Measurements from ENCODE around the gene SLC1A2. TPM values are rescaled to one million over a fixed set of nuclear protein-coding genes. Genes with fewer than 3 reads are reported as not detected.

SLC1A2 gene
- total and polyA plus RNA-seq, 2 of the 4 experiments (the other 2 are of a cell fraction), result 0.15 to 0.54 TPM

DNA sequence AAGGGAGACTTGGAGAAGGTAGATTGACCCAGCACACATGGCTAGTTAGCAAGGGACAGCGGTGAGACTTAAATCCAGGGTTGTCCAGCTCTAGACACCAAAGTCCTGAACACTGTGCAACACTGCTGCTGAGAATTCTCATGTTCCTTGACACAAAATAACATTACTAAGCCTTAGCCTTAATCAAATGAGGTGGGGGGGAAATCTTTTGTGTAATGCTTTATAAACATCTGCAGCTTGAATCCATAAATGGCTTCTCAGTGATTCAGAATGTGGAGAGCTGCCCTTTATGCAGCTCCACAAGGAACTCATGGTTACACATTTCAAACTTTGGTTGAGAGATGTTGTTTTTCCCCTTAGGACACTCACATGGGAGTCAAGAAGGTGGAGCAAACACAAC is 200.4 kb downstream of the SLC1A2 start:
- TF ChIP-seq, protein P1, sequence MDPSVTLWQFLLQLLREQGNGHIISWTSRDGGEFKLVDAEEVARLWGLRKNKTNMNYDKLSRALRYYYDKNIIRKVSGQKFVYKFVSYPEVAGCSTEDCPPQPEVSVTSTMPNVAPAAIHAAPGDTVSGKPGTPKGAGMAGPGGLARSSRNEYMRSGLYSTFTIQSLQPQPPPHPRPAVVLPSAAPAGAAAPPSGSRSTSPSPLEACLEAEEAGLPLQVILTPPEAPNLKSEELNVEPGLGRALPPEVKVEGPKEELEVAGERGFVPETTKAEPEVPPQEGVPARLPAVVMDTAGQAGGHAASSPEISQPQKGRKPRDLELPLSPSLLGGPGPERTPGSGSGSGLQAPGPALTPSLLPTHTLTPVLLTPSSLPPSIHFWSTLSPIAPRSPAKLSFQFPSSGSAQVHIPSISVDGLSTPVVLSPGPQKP (IDR thresholded peaks at IDR 0.05; ENCODE audit: borderline replicate concordance, low read depth, low read length), result no peak
- TF ChIP-seq RCOR1 (IDR thresholded peaks at IDR 0.05; ENCODE audit: insufficient replicate concordance, low read length), result no peak
- no peak for TF ChIP-seq RAD21 (IDR thresholded peaks at IDR 0.05; ENCODE audit: low read length)
- 0 out of 2 replicates have a peak, but pooled peaks have one; percentile 12 for TF ChIP-seq FOS (IDR thresholded peaks at IDR 0.05; ENCODE audit: low read depth, low read length)
- H3K27ac ChIP-seq (ENCODE audit: insufficient read depth, low read length), result peak overlapping the region; percentile 80
- POLR2A ChIA-PET (ENCODE audit: unreplicated experiment), result no interaction called here
- dilution Hi-C loops (cut with HindIII; ENCODE audit: low sequenced_read_pairs, unreplicated experiment) (no loop called here), in situ Hi-C loops (cut with MboI; ENCODE audit: low sequenced_read_pairs) (no loop called here), intact Hi-C loops (cut with micrococcal nuclease) (loop anchor here (2.0 to 5.0 kb wide), 2 partner anchors 77 to 174 kb away; no protein-coding TSS in a partner anchor)
- H2AK9ac ChIP-seq (replicated peaks; ENCODE audit: low read depth, low read length, poor library complexity), result no peak overlapping the region
- peak overlapping the region; percentile 53 for H4K5ac ChIP-seq (ENCODE audit: low read depth, low read length)
- peak overlapping the region; percentile 63 for H2BK5ac ChIP-seq (ENCODE audit: low read depth, low read length, poor library complexity, severe bottlenecking)
- peak overlapping the region; percentile 19 to 67 for H4K8ac ChIP-seq (ENCODE audit: low read depth in 2 of 2, low read length in 2 of 2)
- no peaks in the 10 kb centered on the region for H3K9me3 ChIP-seq (ENCODE audit: control insufficient read depth, insufficient read depth, low read length)
- H3K4ac ChIP-seq (ENCODE audit: low read depth, low read length), result peak overlapping the region; percentile 51
- H2BK15ac ChIP-seq (ENCODE audit: low read depth, low read length), result peak overlapping the region; percentile 31; the same call in 1 of the 3 replicates
- H3K4me3 ChIP-seq (ENCODE audit: insufficient read depth, low read depth, low read length), result no peak overlapping the region
- H3K4me2 ChIP-seq (ENCODE audit: low read depth, low read length), result peak overlapping the region; percentile 11; the same call in 1 of the 2 replicates
- H4K91ac ChIP-seq (ENCODE audit: insufficient read depth, low read depth, low read length), result peak overlapping the region; percentile 58
- ATAC-seq (ENCODE audit: low read depth) (peak; percentile 25), DNase-seq (peak; percentile 87)
- peaks cover 16% of the 10 kb centered on the region for H3K9me1 ChIP-seq (ENCODE audit: insufficient read depth, low read length)
- peak overlapping the region; percentile 51; the same call in 1 of the 2 replicates for H2BK120ac ChIP-seq (ENCODE audit: low read depth, low read length)
- peaks cover 3% of the 10 kb centered on the region; the same call in 1 of the 2 replicates for H4K20me1 ChIP-seq (ENCODE audit: insufficient read depth, low read length)
- H3K14ac ChIP-seq (replicated peaks; ENCODE audit: low read depth, low read length), result 0 out of 2 replicates have a peak overlapping the region, but pooled peaks have one; percentile 14
- H3K18ac ChIP-seq (ENCODE audit: low read depth, low read length), result peak overlapping the region; percentile 79
- peak overlapping the region; percentile 2; the same call in 1 of the 2 replicates for H3K23ac ChIP-seq (ENCODE audit: low read depth, low read length)
- H3K79me1 ChIP-seq (ENCODE audit: low read depth in 1 of 2, low read length in 2 of 2), result peaks cover 39 to 81% of the 10 kb centered on the region in 2 experiments
- no peak overlapping the region for H3K9ac ChIP-seq (ENCODE audit: low read depth, low read length)
- no peak overlapping the region for H3K56ac ChIP-seq (ENCODE audit: extremely low read depth, insufficient read depth, low read length)
- H2AFZ ChIP-seq (replicated peaks; ENCODE audit: low read length, poor library complexity), result no peak overlapping the region
- H3K4me1 ChIP-seq (ENCODE audit: control insufficient read depth, insufficient read depth, low read length), result peaks cover 48% of the 10 kb centered on the region
- no CpG with 5 or more reads among the region's 1 CpG for WGBS, 2 experiments (ENCODE audit: extremely low coverage in 2 of 2, insufficient read length in 1 of 2)
- BruUV-seq (replicated peaks), result no TSS peak
- H3K36me3 ChIP-seq (ENCODE audit: control insufficient read depth, insufficient read depth, low read length), result peaks cover 70% of the 10 kb centered on the region
- CTCF ChIA-PET, result interaction anchor here (0.6 kb wide), 1 partner anchor 85 kb away, joined by 3 read pairs; no protein-coding TSS in a partner anchor
- H2BK20ac ChIP-seq (ENCODE audit: low read depth, low read length), result peak overlapping the region; percentile 48; the same call in 1 of the 2 replicates
- no peaks in the 10 kb centered on the region for H3K27me3 ChIP-seq (ENCODE audit: control insufficient read depth, insufficient read depth, low read length)
- H2AK5ac ChIP-seq (ENCODE audit: low read depth, low read length), result peak overlapping the region; percentile 27; the same call in 1 of the 2 replicates

All from IMR-90 (cell line).